Measurements from ENCODE around the gene RGS10. TPM values are rescaled to one million over a fixed set of nuclear protein-coding genes. Genes with fewer than 3 reads are reported as not detected.
A peak's percentile ranks its signal among the peaks of the same experiment; 100 is the strongest.

Gene RGS10
- total RNA-seq, 1 experiment from 2014 or later, result 22.6 TPM

DNA sequence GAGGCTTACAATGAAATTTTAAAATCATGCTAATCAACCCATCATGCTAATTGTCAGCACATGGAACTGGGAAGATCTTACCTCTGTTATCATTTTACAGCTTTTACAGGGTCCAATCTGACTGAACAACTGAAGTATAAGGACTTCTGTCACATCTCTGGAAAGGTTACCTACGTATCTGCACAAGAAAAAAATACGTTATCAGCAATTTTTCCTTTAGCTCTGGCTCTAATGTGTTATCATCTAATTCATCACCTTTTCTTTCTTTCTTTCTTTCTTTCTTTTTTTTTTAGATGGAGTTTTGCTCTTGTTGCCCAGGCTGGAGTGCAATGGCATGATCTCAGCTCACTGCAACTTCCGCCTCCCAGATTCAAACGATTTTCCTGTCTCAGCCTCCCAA, 45.6 kb upstream of the RGS10 start (continued):
- TF ChIP-seq, protein P1, sequence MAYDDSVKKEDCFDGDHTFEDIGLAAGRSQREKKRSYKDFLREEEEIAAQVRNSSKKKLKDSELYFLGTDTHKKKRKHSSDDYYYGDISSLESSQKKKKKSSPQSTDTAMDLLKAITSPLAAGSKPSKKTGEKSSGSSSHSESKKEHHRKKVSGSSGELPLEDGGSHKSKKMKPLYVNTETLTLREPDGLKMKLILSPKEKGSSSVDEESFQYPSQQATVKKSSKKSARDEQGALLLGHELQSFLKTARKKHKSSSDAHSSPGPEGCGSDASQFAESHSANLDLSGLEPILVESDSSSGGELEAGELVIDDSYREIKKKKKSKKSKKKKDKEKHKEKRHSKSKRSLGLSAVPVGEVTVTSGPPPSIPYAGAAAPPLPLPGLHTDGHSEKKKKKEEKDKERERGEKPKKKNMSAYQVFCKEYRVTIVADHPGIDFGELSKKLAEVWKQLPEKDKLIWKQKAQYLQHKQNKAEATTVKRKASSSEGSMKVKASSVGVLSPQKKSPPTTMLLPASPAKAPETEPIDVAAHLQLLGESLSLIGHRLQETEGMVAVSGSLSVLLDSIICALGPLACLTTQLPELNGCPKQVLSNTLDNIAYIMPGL (CRISPR knock-in tag; IDR thresholded peaks at IDR 0.05), result no peak
- TF ChIP-seq IRF2 (CRISPR knock-in tag; IDR thresholded peaks at IDR 0.05; ENCODE audit: borderline replicate concordance, low read depth) (no peak), ESRRA (CRISPR knock-in tag; IDR thresholded peaks at IDR 0.05; ENCODE audit: borderline replicate concordance) (no peak), RELA (CRISPR knock-in tag; IDR thresholded peaks at IDR 0.05; ENCODE audit: borderline replicate concordance) (no peak), OVOL2 (CRISPR knock-in tag; IDR thresholded peaks at IDR 0.05; ENCODE audit: borderline replicate concordance) (no peak)
- TF ChIP-seq, protein P2, sequence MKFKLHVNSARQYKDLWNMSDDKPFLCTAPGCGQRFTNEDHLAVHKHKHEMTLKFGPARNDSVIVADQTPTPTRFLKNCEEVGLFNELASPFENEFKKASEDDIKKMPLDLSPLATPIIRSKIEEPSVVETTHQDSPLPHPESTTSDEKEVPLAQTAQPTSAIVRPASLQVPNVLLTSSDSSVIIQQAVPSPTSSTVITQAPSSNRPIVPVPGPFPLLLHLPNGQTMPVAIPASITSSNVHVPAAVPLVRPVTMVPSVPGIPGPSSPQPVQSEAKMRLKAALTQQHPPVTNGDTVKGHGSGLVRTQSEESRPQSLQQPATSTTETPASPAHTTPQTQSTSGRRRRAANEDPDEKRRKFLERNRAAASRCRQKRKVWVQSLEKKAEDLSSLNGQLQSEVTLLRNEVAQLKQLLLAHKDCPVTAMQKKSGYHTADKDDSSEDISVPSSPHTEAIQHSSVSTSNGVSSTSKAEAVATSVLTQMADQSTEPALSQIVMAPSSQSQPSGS (CRISPR knock-in tag; IDR thresholded peaks at IDR 0.05; ENCODE audit: borderline replicate concordance, low read depth), result no peak

DNA sequence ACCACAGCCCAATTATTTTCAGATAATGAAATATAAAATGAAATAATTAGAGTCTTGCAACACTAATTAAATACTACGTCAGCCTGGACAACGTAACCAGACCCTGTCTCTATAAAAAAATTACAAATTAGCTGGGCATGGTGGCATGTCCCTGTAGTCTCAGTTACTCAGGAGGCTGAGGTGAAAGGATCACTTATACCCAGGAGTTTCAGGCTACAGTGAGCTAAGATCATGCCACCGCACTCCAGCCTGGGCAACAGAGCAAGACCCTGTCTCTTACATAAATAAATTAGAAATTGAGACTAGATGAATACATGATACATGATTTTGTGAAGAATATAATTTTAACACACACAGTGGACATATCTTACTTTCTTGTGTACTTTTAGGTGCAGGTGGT, 35.8 kb upstream of the RGS10 start:
- Mint-ChIP-seq H3K27me3 (ENCODE audit: low read depth) (no peaks in the 10 kb centered on the region), H3K4me3 (no peak overlapping the region), H3K4me1 (no peaks in the 10 kb centered on the region), H3K9me3 (no peaks in the 10 kb centered on the region), H3K36me3 (peaks cover 67% of the 10 kb centered on the region), H3K27ac (no peak overlapping the region)
- ATAC-seq, result no peak
- TF ChIP-seq TEAD4 (CRISPR knock-in tag; IDR thresholded peaks at IDR 0.05), result no peak
- TF ChIP-seq ZNF317 (CRISPR knock-in tag; IDR thresholded peaks at IDR 0.05; ENCODE audit: borderline replicate concordance, low read depth), result no peak
- TF ChIP-seq, protein P3, sequence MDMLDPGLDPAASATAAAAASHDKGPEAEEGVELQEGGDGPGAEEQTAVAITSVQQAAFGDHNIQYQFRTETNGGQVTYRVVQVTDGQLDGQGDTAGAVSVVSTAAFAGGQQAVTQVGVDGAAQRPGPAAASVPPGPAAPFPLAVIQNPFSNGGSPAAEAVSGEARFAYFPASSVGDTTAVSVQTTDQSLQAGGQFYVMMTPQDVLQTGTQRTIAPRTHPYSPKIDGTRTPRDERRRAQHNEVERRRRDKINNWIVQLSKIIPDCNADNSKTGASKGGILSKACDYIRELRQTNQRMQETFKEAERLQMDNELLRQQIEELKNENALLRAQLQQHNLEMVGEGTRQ (CRISPR knock-in tag; IDR thresholded peaks at IDR 0.05), result no peak
- peak; percentile 66; the same call in 1 of the 2 replicates for TF ChIP-seq ZNF121 (CRISPR knock-in tag; IDR thresholded peaks at IDR 0.05)
- TF ChIP-seq, protein P4, sequence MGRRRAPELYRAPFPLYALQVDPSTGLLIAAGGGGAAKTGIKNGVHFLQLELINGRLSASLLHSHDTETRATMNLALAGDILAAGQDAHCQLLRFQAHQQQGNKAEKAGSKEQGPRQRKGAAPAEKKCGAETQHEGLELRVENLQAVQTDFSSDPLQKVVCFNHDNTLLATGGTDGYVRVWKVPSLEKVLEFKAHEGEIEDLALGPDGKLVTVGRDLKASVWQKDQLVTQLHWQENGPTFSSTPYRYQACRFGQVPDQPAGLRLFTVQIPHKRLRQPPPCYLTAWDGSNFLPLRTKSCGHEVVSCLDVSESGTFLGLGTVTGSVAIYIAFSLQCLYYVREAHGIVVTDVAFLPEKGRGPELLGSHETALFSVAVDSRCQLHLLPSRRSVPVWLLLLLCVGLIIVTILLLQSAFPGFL (CRISPR knock-in tag; IDR thresholded peaks at IDR 0.05; ENCODE audit: borderline replicate concordance), result no peak
- ChIA-PET CTCF (no interaction called here), POLR2A (no interaction called here)
- no peak for DNase-seq (ENCODE audit: low spot score)

DNA sequence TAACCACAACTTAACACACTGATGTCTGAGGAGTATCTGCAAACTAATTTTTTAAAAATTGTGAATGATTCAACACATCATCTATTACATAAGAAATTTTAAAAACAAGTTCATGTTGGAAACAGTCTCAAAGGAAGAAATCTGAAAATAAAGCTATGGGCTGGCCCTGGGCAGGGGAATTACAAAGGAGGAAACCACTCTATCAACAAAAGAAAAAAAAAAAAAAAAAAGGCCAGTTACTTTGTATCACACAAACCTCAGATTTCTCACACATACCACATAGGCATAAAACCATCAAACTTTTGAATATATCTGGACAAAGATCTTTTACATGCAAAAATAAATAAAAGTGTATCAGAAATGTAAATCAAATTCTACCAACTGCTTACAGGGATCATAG, 33.5 kb upstream of the RGS10 start:
- TF ChIP-seq, protein P5, sequence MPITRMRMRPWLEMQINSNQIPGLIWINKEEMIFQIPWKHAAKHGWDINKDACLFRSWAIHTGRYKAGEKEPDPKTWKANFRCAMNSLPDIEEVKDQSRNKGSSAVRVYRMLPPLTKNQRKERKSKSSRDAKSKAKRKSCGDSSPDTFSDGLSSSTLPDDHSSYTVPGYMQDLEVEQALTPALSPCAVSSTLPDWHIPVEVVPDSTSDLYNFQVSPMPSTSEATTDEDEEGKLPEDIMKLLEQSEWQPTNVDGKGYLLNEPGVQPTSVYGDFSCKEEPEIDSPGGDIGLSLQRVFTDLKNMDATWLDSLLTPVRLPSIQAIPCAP (CRISPR knock-in tag; IDR thresholded peaks at IDR 0.05), result no peak
- TF ChIP-seq ETV6 (CRISPR knock-in tag; IDR thresholded peaks at IDR 0.05) (no peak), MYBL2 (CRISPR knock-in tag; IDR thresholded peaks at IDR 0.05) (no peak), ZBTB21 (CRISPR knock-in tag; IDR thresholded peaks at IDR 0.05; ENCODE audit: borderline replicate concordance) (no peak), SOX15 (CRISPR knock-in tag; IDR thresholded peaks at IDR 0.05) (no peak), ZNF138 (CRISPR knock-in tag; conservative IDR thresholded peaks at IDR 0.05) (no peak), HMGA2 (CRISPR knock-in tag; IDR thresholded peaks at IDR 0.05) (no peak), RORB (CRISPR knock-in tag; IDR thresholded peaks at IDR 0.05) (no peak), CREM (CRISPR knock-in tag; IDR thresholded peaks at IDR 0.05) (no peak), GTF2I (CRISPR knock-in tag; conservative IDR thresholded peaks at IDR 0.05) (no peak)
- TF ChIP-seq, protein P6, sequence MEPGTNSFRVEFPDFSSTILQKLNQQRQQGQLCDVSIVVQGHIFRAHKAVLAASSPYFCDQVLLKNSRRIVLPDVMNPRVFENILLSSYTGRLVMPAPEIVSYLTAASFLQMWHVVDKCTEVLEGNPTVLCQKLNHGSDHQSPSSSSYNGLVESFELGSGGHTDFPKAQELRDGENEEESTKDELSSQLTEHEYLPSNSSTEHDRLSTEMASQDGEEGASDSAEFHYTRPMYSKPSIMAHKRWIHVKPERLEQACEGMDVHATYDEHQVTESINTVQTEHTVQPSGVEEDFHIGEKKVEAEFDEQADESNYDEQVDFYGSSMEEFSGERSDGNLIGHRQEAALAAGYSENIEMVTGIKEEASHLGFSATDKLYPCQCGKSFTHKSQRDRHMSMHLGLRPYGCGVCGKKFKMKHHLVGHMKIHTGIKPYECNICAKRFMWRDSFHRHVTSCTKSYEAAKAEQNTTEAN (CRISPR knock-in tag; IDR thresholded peaks at IDR 0.05), result no peak
- TF ChIP-seq, protein P7, sequence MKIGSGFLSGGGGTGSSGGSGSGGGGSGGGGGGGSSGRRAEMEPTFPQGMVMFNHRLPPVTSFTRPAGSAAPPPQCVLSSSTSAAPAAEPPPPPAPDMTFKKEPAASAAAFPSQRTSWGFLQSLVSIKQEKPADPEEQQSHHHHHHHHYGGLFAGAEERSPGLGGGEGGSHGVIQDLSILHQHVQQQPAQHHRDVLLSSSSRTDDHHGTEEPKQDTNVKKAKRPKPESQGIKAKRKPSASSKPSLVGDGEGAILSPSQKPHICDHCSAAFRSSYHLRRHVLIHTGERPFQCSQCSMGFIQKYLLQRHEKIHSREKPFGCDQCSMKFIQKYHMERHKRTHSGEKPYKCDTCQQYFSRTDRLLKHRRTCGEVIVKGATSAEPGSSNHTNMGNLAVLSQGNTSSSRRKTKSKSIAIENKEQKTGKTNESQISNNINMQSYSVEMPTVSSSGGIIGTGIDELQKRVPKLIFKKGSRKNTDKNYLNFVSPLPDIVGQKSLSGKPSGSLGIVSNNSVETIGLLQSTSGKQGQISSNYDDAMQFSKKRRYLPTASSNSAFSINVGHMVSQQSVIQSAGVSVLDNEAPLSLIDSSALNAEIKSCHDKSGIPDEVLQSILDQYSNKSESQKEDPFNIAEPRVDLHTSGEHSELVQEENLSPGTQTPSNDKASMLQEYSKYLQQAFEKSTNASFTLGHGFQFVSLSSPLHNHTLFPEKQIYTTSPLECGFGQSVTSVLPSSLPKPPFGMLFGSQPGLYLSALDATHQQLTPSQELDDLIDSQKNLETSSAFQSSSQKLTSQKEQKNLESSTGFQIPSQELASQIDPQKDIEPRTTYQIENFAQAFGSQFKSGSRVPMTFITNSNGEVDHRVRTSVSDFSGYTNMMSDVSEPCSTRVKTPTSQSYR (CRISPR knock-in tag; IDR thresholded peaks at IDR 0.05), result no peak
- Mint-ChIP-seq H3K27ac (no peak overlapping the region), H3K9me3 (no peaks in the 10 kb centered on the region), H3K4me3 (no peak overlapping the region), H3K27me3 (ENCODE audit: low read depth) (no peaks in the 10 kb centered on the region), H3K4me1 (no peaks in the 10 kb centered on the region), H3K36me3 (peaks cover 58% of the 10 kb centered on the region)
- ChIA-PET CTCF (interaction anchor here (1.0 kb wide), 1 partner anchor 26 kb away, joined by 4 read pairs; no protein-coding TSS in a partner anchor), POLR2A (interaction anchor here (0.5 kb wide), 1 partner anchor 22 kb away, joined by 4 read pairs; no protein-coding TSS in a partner anchor)
- ATAC-seq (no peak), DNase-seq (ENCODE audit: low spot score) (no peak)

Measured in WTC11 (cell line).